Caco-2 (cell line): ENCODE data around the gene GRID1. TPM values are rescaled to one million over a fixed set of nuclear protein-coding genes. Genes with fewer than 3 reads are reported as not detected.

Experiments
- BruUV-seq: library from RNA; stranded (reverse); fragments of 400-500 nt; replicated peaks from 2 replicates; lab custom pipeline; 2021; lab: Mats Ljungman, UMichigan
- CTCF ChIA-PET: fragments of 300-600 bp; sonication (Branson Sonifier 250); formaldehyde crosslinking; loops from one replicate; lab custom pipeline; 2022; ENCODE audit warnings: antibody characterized with exemption; lab: Charles Lee
- POLR2A ChIA-PET: fragments of 300-600 bp; sonication (Branson Sonifier 250); formaldehyde crosslinking; loops from one replicate; lab custom pipeline; 2022; ENCODE audit warnings: antibody characterized with exemption; lab: Charles Lee
- DNase-seq, 2 experiments: peaks; one replicate each; pipeline versions ENCODE4 v3.0.0 to v3.0.0-alpha.2; 2020 to 2022
- H3K27me3 ChIP-seq: replicated peaks from 2 replicates; pipeline ENCODE4 v1.6.0; 2011; ENCODE audit warnings: low read length; ENCODE audit not compliant: control insufficient read depth, insufficient read depth
- H3K36me3 ChIP-seq: 2 replicates; pipeline ENCODE4 v1.5.1; 2011; ENCODE audit warnings: low read length; ENCODE audit not compliant: control insufficient read depth, insufficient read depth
- H3K4me1 ChIP-seq: fragments of 250-450 bp; sonication (Bioruptor Pico); 2 replicates; pipeline ENCODE4 v1.5.1; 2020; ENCODE audit warnings: mild to moderate bottlenecking
- H3K4me3 ChIP-seq: 2 replicates; pipeline ENCODE4 v1.5.1; 2011; ENCODE audit warnings: low read depth, mild to moderate bottlenecking, control low read depth, low read length
- H3K9me3 ChIP-seq: fragments of 250-450 bp; sonication (Bioruptor Pico); 2 replicates; pipeline ENCODE4 v1.5.1; 2020; ENCODE audit warnings: mild to moderate bottlenecking, moderate library complexity
- H3K27ac Mint-ChIP-seq: one replicate; pipeline ENCODE4 v1.8.0; 2022; ENCODE audit warnings: mixed read lengths; ENCODE audit not compliant: unreplicated experiment
- H3K27me3 Mint-ChIP-seq: one replicate; pipeline ENCODE4 v1.8.0; 2022; ENCODE audit warnings: mixed read lengths; ENCODE audit not compliant: insufficient read depth, unreplicated experiment
- H3K36me3 Mint-ChIP-seq: one replicate; pipeline ENCODE4 v1.8.0; 2022; ENCODE audit warnings: mild to moderate bottlenecking, mixed read lengths; ENCODE audit not compliant: insufficient read depth, unreplicated experiment
- H3K4me1 Mint-ChIP-seq: one replicate; pipeline ENCODE4 v1.8.0; 2022; ENCODE audit warnings: low read depth, mixed read lengths; ENCODE audit not compliant: unreplicated experiment
- H3K4me3 Mint-ChIP-seq: one replicate; pipeline ENCODE4 v1.8.0; 2022; ENCODE audit warnings: mild to moderate bottlenecking, moderate library complexity, mixed read lengths; ENCODE audit not compliant: unreplicated experiment
- H3K9me3 Mint-ChIP-seq: one replicate; pipeline ENCODE4 v1.8.0; 2022; ENCODE audit warnings: mixed read lengths; ENCODE audit not compliant: unreplicated experiment
- CTCF ChIP-seq, 2 experiments: fragments of 200-600 bp in 1 of 2; IDR thresholded peaks; 1 replicate in 1 of 2; 2 replicates in 1 of 2; pipeline versions ENCODE4 v1.5.1 to v1.8.0; 2011 to 2022; ENCODE audit warnings: antibody characterized with exemption in 1 of 2, control low read depth in 1 of 2, inconsistent platforms in 1 of 2, low read depth in 1 of 2, low read length in 1 of 2, mild to moderate bottlenecking in 1 of 2, moderate library complexity in 1 of 2; ENCODE audit not compliant: insufficient read depth in 1 of 2, severe bottlenecking in 1 of 2, unreplicated experiment in 1 of 2
- intact Hi-C: fragments of 100-400 bp; cut with micrococcal nuclease; formaldehyde crosslinking; loops from one replicate; pipeline ENCODE4 v1.10.0; 2022; ENCODE audit not compliant: unreplicated experiment
- total RNA-seq: library from RNA; stranded (reverse); gene quantifications from 2 replicates; pipeline ENCODE4 v1.2.3, GENCODE V29; 2022

Gene GRID1
- total RNA-seq, 1 experiment from 2014 or later: 8.0 TPM

GRCh38 chr10:86346799-86347665 lies 19.6 kb downstream of the GRID1 start:
- Histone ChIP-seq H3K9me3 (no peaks in the 10 kb centered on the region), H3K4me1 (peaks cover 27% of the 10 kb centered on the region), H3K27me3 (no peaks in the 10 kb centered on the region), H3K36me3 (no peaks in the 10 kb centered on the region), H3K4me3 (no peak overlapping the region)
- peak in 1 of 2 experiments; percentile 34 for DNase-seq
- TF ChIP-seq CTCF (IDR thresholded peaks at IDR 0.05; ENCODE audit: insufficient read depth in 1 of 2, low read depth in 1 of 2, low read length in 1 of 2, severe bottlenecking in 1 of 2, unreplicated experiment in 1 of 2): no peak
- CTCF ChIA-PET: interaction anchor here (0.6 to 1.0 kb wide), 3 partner anchors 14 to 621 kb away, joined by 3 read pairs; no protein-coding TSS in a partner anchor
- no peaks in the 10 kb centered on the region for H3K27me3 Mint-ChIP-seq
- no peaks in the 10 kb centered on the region for H3K36me3 Mint-ChIP-seq
- POLR2A ChIA-PET: no interaction called here
- intact Hi-C loops: loop anchor here (1.0 kb wide), 1 partner anchor 14 kb away; no protein-coding TSS in a partner anchor
- H3K9me3 Mint-ChIP-seq: no peaks in the 10 kb centered on the region
- peaks cover 14% of the 10 kb centered on the region for H3K4me1 Mint-ChIP-seq
- H3K27ac Mint-ChIP-seq: peak overlapping the region; percentile 78
- H3K4me3 Mint-ChIP-seq: no peak overlapping the region
- no TSS peak for BruUV-seq

DNA sequence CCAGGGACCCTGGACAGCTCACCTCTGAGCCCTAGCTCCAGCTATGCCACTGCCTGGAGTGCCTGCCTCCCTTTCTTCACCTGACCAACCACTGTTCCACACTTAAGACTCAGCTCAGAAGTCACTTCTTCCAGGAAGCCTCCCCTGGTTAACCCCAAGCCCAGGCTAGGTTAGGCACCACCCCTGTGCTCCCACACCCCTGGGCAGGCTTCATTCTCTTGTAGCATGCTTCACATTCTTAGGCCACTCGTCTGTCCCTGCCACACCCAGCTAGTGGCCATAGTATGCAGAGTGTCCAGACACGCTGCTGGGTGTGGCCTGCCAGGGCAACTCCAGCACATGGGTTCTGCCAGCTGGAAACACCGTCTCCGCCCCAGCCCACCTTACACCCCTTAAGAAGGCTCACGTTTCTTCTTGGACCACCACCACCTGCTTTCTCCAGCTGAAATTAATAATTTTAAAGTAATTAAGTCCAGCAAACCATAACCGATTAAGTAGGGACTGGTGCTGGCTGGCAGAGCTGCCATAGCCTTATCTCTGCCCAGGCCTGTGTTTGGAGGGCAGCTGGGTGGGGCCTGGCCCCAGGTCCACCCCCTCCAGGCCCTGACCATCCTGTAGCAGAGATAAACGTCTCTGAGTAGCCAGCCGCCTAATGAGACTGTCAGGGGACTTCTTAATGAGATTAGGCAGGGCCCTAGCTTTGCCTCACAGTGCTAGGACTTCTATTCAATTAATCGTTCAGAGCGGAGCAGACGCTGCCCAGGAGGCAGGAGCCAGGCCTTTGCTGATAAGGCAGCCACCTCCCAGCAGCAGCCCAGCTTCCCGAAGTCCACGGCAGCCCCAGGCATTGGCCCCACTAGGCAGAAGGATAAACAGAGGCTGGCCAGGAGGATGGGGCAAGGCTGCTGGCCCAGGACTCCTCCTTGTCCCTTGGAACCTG lies 20.5 kb downstream of the GRID1 start:
- no TSS peak for BruUV-seq
- CTCF ChIA-PET: interaction anchor here (0.9 to 1.0 kb wide), 3 partner anchors 15 to 32 kb away, joined by 3 read pairs; no protein-coding TSS in a partner anchor
- intact Hi-C loops: loop anchor here (1.0 kb wide), 1 partner anchor 15 kb away; no protein-coding TSS in a partner anchor
- Histone ChIP-seq H3K9me3 (no peaks in the 10 kb centered on the region), H3K4me1 (peaks cover 27% of the 10 kb centered on the region), H3K4me3 (no peak overlapping the region), H3K36me3 (no peaks in the 10 kb centered on the region), H3K27me3 (no peaks in the 10 kb centered on the region)
- TF ChIP-seq CTCF (IDR thresholded peaks at IDR 0.05; ENCODE audit: insufficient read depth in 1 of 2, low read depth in 1 of 2, low read length in 1 of 2, severe bottlenecking in 1 of 2, unreplicated experiment in 1 of 2): no peak
- peak; percentile 65 to 85 for DNase-seq
- POLR2A ChIA-PET: no interaction called here
- H3K9me3 Mint-ChIP-seq: no peaks in the 10 kb centered on the region
- H3K4me3 Mint-ChIP-seq: peak overlapping the region; percentile 12
- H3K36me3 Mint-ChIP-seq: no peaks in the 10 kb centered on the region
- H3K27ac Mint-ChIP-seq: peak overlapping the region; percentile 78
- no peaks in the 10 kb centered on the region for H3K27me3 Mint-ChIP-seq
- H3K4me1 Mint-ChIP-seq: peaks cover 15% of the 10 kb centered on the region
